A549 (cell line): ENCODE results near the gene SCFD1. TPM values are rescaled to one million over a fixed set of nuclear protein-coding genes. Genes with fewer than 3 reads are reported as not detected.

Source experiments
- ATAC-seq, 2 experiments: fragments of 200-7000 bp in 1 of 2; fragments of >200 bp in 1 of 2; cut with Nextera tagmentation in 1 of 2; cut with Tn5 transposase in 1 of 2; 3 replicates each; pipeline versions ENCODE4 v1.8.0 to v1.9.1; 2018 to 2020; ENCODE audit warnings: mild to moderate bottlenecking in 1 of 2, moderate library complexity in 1 of 2
- CTCF ChIA-PET: fragments of 300-600 bp; sonication (Branson Sonifier 250); formaldehyde crosslinking; extraction: SDS; loops from one replicate; lab custom pipeline; 2021; ENCODE audit warnings: antibody characterized with exemption, inconsistent platforms; lab: Yijun Ruan, JAX
- POLR2A ChIA-PET: fragments of 350-600 bp; formaldehyde crosslinking; extraction: SDS; loops from one replicate; lab custom pipeline; 2021; ENCODE audit warnings: antibody characterized with exemption, inconsistent platforms; lab: Yijun Ruan, JAX
- DNase-seq, 2 experiments: peaks; one replicate each; pipeline versions ENCODE4 v3.0.0 to v3.0.0-alpha.2; 2011 to 2016; ENCODE audit warnings: low read depth in 1 of 2, low spot score in 1 of 2
- FAIRE-seq: peaks from 2 replicates; lab custom pipeline; 2011; peaks lifted over from hg19 to GRCh38; lab: Jason Lieb, UNC
- H3K27ac ChIP-seq, 2 experiments: fragments of >200 bp; sonication (Bioruptor Twin); formaldehyde crosslinking; 3 replicates each; pipeline ENCODE4 v1.5.1; 2016 to 2017
- H3K4me1 ChIP-seq: fragments of >200 bp; sonication (Bioruptor Twin); formaldehyde crosslinking; 3 replicates; pipeline ENCODE4 v1.6.1; 2016
- H3K4me2 ChIP-seq: fragments of >200 bp; sonication (Bioruptor Twin); formaldehyde crosslinking; 3 replicates; pipeline ENCODE4 v1.6.1; 2016
- H3K4me3 ChIP-seq: fragments of >200 bp; sonication (Bioruptor Twin); formaldehyde crosslinking; 3 replicates; pipeline ENCODE4 v1.5.1; 2016
- H3K9me3 ChIP-seq: fragments of >200 bp; sonication (Bioruptor Twin); formaldehyde crosslinking; 3 replicates; pipeline ENCODE4 v1.6.1; 2016
- CEBPB ChIP-seq, 2 experiments: fragments of >200 bp in 1 of 2; sonication (Bioruptor Twin) in 1 of 2; formaldehyde crosslinking in 1 of 2; IDR thresholded peaks; 2 replicates each; pipeline ENCODE4 v1.6.1; 2012 to 2016
- EHF ChIP-seq: fragments of 250-450 bp; sonication (Bioruptor Pico); IDR thresholded peaks from 2 replicates; pipeline ENCODE4 v1.5.0; 2020; ENCODE audit warnings: mild to moderate bottlenecking
- EP300 ChIP-seq, 2 experiments: fragments of >200 bp; sonication (Bioruptor Twin); formaldehyde crosslinking; IDR thresholded peaks; 2 replicates in 1 of 2; 3 replicates in 1 of 2; pipeline ENCODE4 v1.6.1; 2016 to 2017
- ESRRA ChIP-seq: fragments of 150-350 bp; IDR thresholded peaks from 2 replicates; pipeline ENCODE4 v1.6.1; 2014; ENCODE audit warnings: mild to moderate bottlenecking, low read length, borderline replicate concordance
- FOSB ChIP-seq: fragments of 250-450 bp; sonication (Bioruptor Pico); IDR thresholded peaks from 2 replicates; pipeline ENCODE4 v1.5.0; 2020; ENCODE audit warnings: mild to moderate bottlenecking, moderate library complexity
- FOXS1 ChIP-seq: fragments of 250-450 bp; sonication (Bioruptor Pico); IDR thresholded peaks from 2 replicates; pipeline ENCODE4 v1.5.0; 2020; ENCODE audit warnings: mild to moderate bottlenecking, moderate library complexity
- HDAC2 ChIP-seq: fragments of 200-600 bp; sonication (generic); IDR thresholded peaks from 2 replicates; pipeline ENCODE4 v1.6.1; 2016
- HES2 ChIP-seq: fragments of >200 bp; sonication (Bioruptor Twin); formaldehyde crosslinking; IDR thresholded peaks from 2 replicates; pipeline ENCODE4 v1.6.1; 2016
- HEYL ChIP-seq: fragments of 250-450 bp; sonication (Bioruptor Pico); IDR thresholded peaks from 2 replicates; pipeline ENCODE4 v1.8.0; 2021; ENCODE audit warnings: mild to moderate bottlenecking, moderate library complexity
- JUN ChIP-seq, 2 experiments: fragments of >200 bp; sonication (Bioruptor Twin); formaldehyde crosslinking; IDR thresholded peaks; 2 replicates in 1 of 2; 3 replicates in 1 of 2; pipeline ENCODE4 v1.6.1; 2016 to 2017
- KDM1A ChIP-seq: fragments of 200-600 bp; sonication (generic); IDR thresholded peaks from 2 replicates; pipeline ENCODE4 v1.6.1; 2016; ENCODE audit warnings: low read depth, mild to moderate bottlenecking
- MAFK ChIP-seq: fragments of 450-650 bp; IDR thresholded peaks from 2 replicates; pipeline ENCODE4 v1.6.1; 2014; ENCODE audit not compliant: partially characterized antibody
- NPAS2 ChIP-seq: fragments of 250-450 bp; sonication (Bioruptor Pico); IDR thresholded peaks from 2 replicates; pipeline ENCODE4 v1.8.0; 2022; ENCODE audit warnings: mild to moderate bottlenecking, moderate library complexity, borderline replicate concordance
- POLR2AphosphoS2 ChIP-seq: conservative IDR thresholded peaks from 2 replicates; pipeline ENCODE4 v1.6.1; 2012; ENCODE audit warnings: low read length, improper control_type of control experiment, inconsistent platforms
- RFX5 ChIP-seq: fragments of 450-650 bp; IDR thresholded peaks from 2 replicates; pipeline ENCODE4 v1.7.1; 2014; ENCODE audit warnings: antibody characterized with exemption, mild to moderate bottlenecking, moderate library complexity
- SMC3 ChIP-seq: fragments of >200 bp; sonication (Bioruptor Twin); formaldehyde crosslinking; IDR thresholded peaks from 3 replicates; pipeline ENCODE4 v1.6.1; 2018; ENCODE audit warnings: inconsistent platforms
- SREBF2 ChIP-seq: fragments of 450-650 bp; IDR thresholded peaks from 2 replicates; pipeline ENCODE4 v1.6.1; 2014; ENCODE audit warnings: mild to moderate bottlenecking, moderate library complexity
- TP53 ChIP-seq: fragments of 250-450 bp; sonication (Bioruptor Pico); IDR thresholded peaks from 2 replicates; pipeline ENCODE4 v1.5.0; 2021; ENCODE audit warnings: mild to moderate bottlenecking, moderate library complexity
- USF2 ChIP-seq: fragments of 450-650 bp; IDR thresholded peaks from 2 replicates; pipeline ENCODE4 v1.6.1; 2014; ENCODE audit warnings: antibody characterized with exemption
- ZC3H11A ChIP-seq: fragments of 450-650 bp; IDR thresholded peaks from 2 replicates; pipeline ENCODE4 v1.6.1; 2014; ENCODE audit warnings: antibody characterized with exemption, mild to moderate bottlenecking
- ZNF302 ChIP-seq: fragments of 250-450 bp; sonication (Bioruptor Pico); IDR thresholded peaks from 2 replicates; pipeline ENCODE4 v1.9.0; 2021; ENCODE audit warnings: inconsistent platforms, mild to moderate bottlenecking, moderate library complexity
- ZSCAN20 ChIP-seq: fragments of 250-450 bp; sonication (Bioruptor Pico); IDR thresholded peaks from 2 replicates; pipeline ENCODE4 v1.8.0; 2022; ENCODE audit warnings: mild to moderate bottlenecking, moderate library complexity
- WGBS: methylation state at CpG from one replicate; pipeline ENCODE4 v1.1.6; 2017; ENCODE audit errors: missing lambda C conversion rate; 5-methylcytosine and 5-hydroxymethylcytosine counted together
- polyA plus RNA-seq, 4 experiments: library from polyadenylated mRNA; depleted of rRNA in 3 of 4; stranded (reverse); fragments of >200 nt; fragmentation: RNase III in 1 of 4; extraction: RNeasy Plus Mini Kit Qiagen cat#74134 plus additional on column Dnase treatment in 1 of 4; gene quantifications; 2 replicates in 3 of 4; 3 replicates in 1 of 4; pipeline ENCODE4 v1.2.3, GENCODE V29; 2011 to 2017
- TF ChIP-seq, protein P1 (sequence below): fragments of 250-450 bp; sonication (Bioruptor Pico); IDR thresholded peaks from 2 replicates; pipeline ENCODE4 v1.5.0; 2020; ENCODE audit warnings: low read depth, mild to moderate bottlenecking, moderate library complexity
- TF ChIP-seq, protein P2 (sequence below): IDR thresholded peaks from 2 replicates; pipeline ENCODE4 v1.6.1; 2012; ENCODE audit warnings: low read depth, borderline replicate concordance
- TF ChIP-seq, protein P3 (sequence below): fragments of 250-450 bp; sonication (Bioruptor Pico); IDR thresholded peaks from 2 replicates; pipeline ENCODE4 v1.5.0; 2021; ENCODE audit warnings: mild to moderate bottlenecking, moderate library complexity, borderline replicate concordance
- TF ChIP-seq, protein P4 (sequence below): fragments of 150-350 bp; IDR thresholded peaks from 2 replicates; pipeline ENCODE4 v1.6.1; 2014; ENCODE audit warnings: low read depth, mild to moderate bottlenecking, low read length

SCFD1 gene
- polyA plus RNA-seq, 2 of the 4 experiments (the other 2 are of a cell fraction): 52.1 to 158 TPM

DNA sequence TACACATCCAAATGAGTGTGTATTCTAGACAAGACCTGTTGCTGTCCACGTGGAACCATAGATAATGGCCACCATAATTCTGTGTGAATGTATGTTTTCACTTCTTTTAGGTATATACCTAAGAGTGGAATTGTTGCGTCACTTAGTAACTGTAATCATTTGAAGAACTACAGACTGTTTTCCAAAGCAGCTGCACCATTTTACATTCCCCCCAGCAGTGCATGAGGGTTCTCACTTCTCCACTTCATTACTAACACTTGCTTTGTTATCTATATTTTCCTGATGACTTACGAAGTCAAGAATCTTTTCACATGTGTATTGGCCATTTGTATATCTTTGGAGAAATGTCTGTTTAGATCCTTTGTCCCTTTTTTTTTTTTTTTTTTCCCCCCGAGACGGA, 106.4 kb downstream of the SCFD1 start:
- TF ChIP-seq EP300 (IDR thresholded peaks at IDR 0.05) (no peak), JUN (IDR thresholded peaks at IDR 0.05) (no peak), ZNF302 (no peak), MAFK (no peak), KDM1A (no peak), HDAC2 (no peak), ZSCAN20 (CRISPR knock-in tag) (no peak), POLR2AphosphoS2 (no peak), SREBF2 (no peak), FOXS1 (CRISPR knock-in tag) (no peak)
- TF ChIP-seq, protein P1, sequence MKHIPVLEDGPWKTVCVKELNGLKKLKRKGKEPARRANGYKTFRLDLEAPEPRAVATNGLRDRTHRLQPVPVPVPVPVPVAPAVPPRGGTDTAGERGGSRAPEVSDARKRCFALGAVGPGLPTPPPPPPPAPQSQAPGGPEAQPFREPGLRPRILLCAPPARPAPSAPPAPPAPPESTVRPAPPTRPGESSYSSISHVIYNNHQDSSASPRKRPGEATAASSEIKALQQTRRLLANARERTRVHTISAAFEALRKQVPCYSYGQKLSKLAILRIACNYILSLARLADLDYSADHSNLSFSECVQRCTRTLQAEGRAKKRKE: no peak
- Histone ChIP-seq H3K4me3 (no peak overlapping the region), H3K9me3 (no peaks in the 10 kb centered on the region), H3K4me2 (no peak overlapping the region), H3K27ac (no peak overlapping the region), H3K4me1 (no peaks in the 10 kb centered on the region)
- ATAC-seq: no peak
- ChIA-PET CTCF (no interaction called here), POLR2A (no interaction called here)
- no peak for DNase-seq
- WGBS: 91% methylated on average over 5 of the region's 5 CpGs
- FAIRE-seq: no peak

GRCh38 chr14:30737916-30738315, 115.8 kb downstream of the SCFD1 start:
- no peak for TF ChIP-seq HES2
- TF ChIP-seq NPAS2 (CRISPR knock-in tag): no peak
- TF ChIP-seq, all 56 proteins: peak for 0
- Histone ChIP-seq H3K4me1 (no peaks in the 10 kb centered on the region), H3K9me3 (no peaks in the 10 kb centered on the region), H3K27ac (no peak overlapping the region), H3K4me3 (no peak overlapping the region), H3K4me2 (no peak overlapping the region)
- ChIA-PET CTCF (no interaction called here), POLR2A (no interaction called here)
- ATAC-seq (no peak), DNase-seq (no peak), FAIRE-seq (no peak)
- WGBS: 90% methylated on average over 3 of the region's 3 CpGs

DNA sequence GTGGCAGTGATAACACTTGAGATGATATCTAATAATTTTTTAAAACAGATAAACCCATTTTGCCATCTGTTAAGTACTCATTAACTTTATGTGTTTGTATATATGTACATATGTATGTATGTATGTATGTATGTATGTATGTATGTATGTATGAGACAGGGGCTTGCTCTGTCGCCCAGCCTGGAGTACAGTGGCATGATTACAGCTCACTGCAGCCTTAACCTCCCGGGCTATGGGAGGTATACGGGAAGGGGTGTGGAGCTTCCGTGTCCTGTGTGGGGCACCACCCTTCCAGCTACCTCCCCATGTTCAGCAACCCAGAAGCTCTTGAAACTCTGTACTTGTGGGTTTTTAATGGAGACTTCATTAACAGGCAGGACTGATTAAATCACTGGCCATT, 116.9 kb downstream of the SCFD1 start:
- POLR2A ChIA-PET: no interaction called here
- H3K27ac ChIP-seq: no peak overlapping the region
- DNase-seq: no peak
- no peaks in the 10 kb centered on the region for H3K9me3 ChIP-seq
- TF ChIP-seq USF2 (no peak), FOSB (CRISPR knock-in tag) (no peak), HEYL (CRISPR knock-in tag) (no peak), EHF (CRISPR knock-in tag) (no peak), SMC3 (no peak), CEBPB (IDR thresholded peaks at IDR 0.05) (no peak), ZSCAN20 (CRISPR knock-in tag) (no peak), ESRRA (no peak), RFX5 (no peak), ZNF302 (no peak), POLR2AphosphoS2 (no peak), TP53 (CRISPR knock-in tag) (no peak), ZC3H11A (no peak)
- TF ChIP-seq, protein P2, sequence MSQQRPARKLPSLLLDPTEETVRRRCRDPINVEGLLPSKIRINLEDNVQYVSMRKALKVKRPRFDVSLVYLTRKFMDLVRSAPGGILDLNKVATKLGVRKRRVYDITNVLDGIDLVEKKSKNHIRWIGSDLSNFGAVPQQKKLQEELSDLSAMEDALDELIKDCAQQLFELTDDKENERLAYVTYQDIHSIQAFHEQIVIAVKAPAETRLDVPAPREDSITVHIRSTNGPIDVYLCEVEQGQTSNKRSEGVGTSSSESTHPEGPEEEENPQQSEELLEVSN: no peak
- TF ChIP-seq, protein P3, sequence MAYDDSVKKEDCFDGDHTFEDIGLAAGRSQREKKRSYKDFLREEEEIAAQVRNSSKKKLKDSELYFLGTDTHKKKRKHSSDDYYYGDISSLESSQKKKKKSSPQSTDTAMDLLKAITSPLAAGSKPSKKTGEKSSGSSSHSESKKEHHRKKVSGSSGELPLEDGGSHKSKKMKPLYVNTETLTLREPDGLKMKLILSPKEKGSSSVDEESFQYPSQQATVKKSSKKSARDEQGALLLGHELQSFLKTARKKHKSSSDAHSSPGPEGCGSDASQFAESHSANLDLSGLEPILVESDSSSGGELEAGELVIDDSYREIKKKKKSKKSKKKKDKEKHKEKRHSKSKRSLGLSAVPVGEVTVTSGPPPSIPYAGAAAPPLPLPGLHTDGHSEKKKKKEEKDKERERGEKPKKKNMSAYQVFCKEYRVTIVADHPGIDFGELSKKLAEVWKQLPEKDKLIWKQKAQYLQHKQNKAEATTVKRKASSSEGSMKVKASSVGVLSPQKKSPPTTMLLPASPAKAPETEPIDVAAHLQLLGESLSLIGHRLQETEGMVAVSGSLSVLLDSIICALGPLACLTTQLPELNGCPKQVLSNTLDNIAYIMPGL (CRISPR knock-in tag): no peak
- TF ChIP-seq, protein P4, sequence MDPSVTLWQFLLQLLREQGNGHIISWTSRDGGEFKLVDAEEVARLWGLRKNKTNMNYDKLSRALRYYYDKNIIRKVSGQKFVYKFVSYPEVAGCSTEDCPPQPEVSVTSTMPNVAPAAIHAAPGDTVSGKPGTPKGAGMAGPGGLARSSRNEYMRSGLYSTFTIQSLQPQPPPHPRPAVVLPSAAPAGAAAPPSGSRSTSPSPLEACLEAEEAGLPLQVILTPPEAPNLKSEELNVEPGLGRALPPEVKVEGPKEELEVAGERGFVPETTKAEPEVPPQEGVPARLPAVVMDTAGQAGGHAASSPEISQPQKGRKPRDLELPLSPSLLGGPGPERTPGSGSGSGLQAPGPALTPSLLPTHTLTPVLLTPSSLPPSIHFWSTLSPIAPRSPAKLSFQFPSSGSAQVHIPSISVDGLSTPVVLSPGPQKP: no peak
- TF ChIP-seq, all 56 proteins: peak for 0
- H3K4me1 ChIP-seq: no peaks in the 10 kb centered on the region
- ATAC-seq (no peak), FAIRE-seq (no peak)
- WGBS: 86% methylated on average over 4 of the region's 4 CpGs
- CTCF ChIA-PET: interaction anchor here (1.1 kb wide), 1 partner anchor 16 kb away, joined by 3 read pairs; no protein-coding TSS in a partner anchor
- no peak overlapping the region for H3K4me3 ChIP-seq
- H3K4me2 ChIP-seq: no peak overlapping the region
